PC-3 (cell line): ENCODE data around the gene FKBP14.

ENCODE experiments used
- EZH2 ChIP-seq: fragments of 300-600 bp; sonication (generic); IDR thresholded peaks from one replicate; pipeline ENCODE4 v1.6.1; 2017; ENCODE audit warnings: antibody characterized with exemption, mild to moderate bottlenecking, low read length; ENCODE audit not compliant: unreplicated experiment
- EZH2phosphoT487 ChIP-seq: fragments of 300-600 bp; sonication (generic); IDR thresholded peaks from 2 replicates; pipeline ENCODE4 v1.6.1; 2018; ENCODE audit warnings: mild to moderate bottlenecking, antibody characterized with exemption, low read length, borderline replicate concordance
- TF ChIP-seq, protein P1 (sequence below): fragments of 300-600 bp; sonication (generic); conservative IDR thresholded peaks from 2 replicates; pipeline ENCODE4 v1.5.1; 2017; ENCODE audit warnings: antibody characterized with exemption, low read depth, mild to moderate bottlenecking, low read length

GRCh38 chr7:29991937-29992336 is 34.6 kb downstream of the FKBP14 start:
- TF ChIP-seq, protein P1, sequence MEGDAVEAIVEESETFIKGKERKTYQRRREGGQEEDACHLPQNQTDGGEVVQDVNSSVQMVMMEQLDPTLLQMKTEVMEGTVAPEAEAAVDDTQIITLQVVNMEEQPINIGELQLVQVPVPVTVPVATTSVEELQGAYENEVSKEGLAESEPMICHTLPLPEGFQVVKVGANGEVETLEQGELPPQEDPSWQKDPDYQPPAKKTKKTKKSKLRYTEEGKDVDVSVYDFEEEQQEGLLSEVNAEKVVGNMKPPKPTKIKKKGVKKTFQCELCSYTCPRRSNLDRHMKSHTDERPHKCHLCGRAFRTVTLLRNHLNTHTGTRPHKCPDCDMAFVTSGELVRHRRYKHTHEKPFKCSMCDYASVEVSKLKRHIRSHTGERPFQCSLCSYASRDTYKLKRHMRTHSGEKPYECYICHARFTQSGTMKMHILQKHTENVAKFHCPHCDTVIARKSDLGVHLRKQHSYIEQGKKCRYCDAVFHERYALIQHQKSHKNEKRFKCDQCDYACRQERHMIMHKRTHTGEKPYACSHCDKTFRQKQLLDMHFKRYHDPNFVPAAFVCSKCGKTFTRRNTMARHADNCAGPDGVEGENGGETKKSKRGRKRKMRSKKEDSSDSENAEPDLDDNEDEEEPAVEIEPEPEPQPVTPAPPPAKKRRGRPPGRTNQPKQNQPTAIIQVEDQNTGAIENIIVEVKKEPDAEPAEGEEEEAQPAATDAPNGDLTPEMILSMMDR = no peak
- TF ChIP-seq EZH2 = no peak
- no peak for TF ChIP-seq EZH2phosphoT487
